NCI-H1092 treated with DMSO at 0.1 percent for 48 hours (cell line): ENCODE data around the gene PRRT1.
"Not testable (repeated sequence)": the region's sequence is repeated elsewhere in the genome, so short reads cannot be mapped to it uniquely, and the experiment has no call there.

ENCODE experiments used
- DNase-seq: peaks from one replicate; lab custom pipeline; 2025; lab: John Stamatoyannopoulos, UW

Gene PRRT1

DNA sequence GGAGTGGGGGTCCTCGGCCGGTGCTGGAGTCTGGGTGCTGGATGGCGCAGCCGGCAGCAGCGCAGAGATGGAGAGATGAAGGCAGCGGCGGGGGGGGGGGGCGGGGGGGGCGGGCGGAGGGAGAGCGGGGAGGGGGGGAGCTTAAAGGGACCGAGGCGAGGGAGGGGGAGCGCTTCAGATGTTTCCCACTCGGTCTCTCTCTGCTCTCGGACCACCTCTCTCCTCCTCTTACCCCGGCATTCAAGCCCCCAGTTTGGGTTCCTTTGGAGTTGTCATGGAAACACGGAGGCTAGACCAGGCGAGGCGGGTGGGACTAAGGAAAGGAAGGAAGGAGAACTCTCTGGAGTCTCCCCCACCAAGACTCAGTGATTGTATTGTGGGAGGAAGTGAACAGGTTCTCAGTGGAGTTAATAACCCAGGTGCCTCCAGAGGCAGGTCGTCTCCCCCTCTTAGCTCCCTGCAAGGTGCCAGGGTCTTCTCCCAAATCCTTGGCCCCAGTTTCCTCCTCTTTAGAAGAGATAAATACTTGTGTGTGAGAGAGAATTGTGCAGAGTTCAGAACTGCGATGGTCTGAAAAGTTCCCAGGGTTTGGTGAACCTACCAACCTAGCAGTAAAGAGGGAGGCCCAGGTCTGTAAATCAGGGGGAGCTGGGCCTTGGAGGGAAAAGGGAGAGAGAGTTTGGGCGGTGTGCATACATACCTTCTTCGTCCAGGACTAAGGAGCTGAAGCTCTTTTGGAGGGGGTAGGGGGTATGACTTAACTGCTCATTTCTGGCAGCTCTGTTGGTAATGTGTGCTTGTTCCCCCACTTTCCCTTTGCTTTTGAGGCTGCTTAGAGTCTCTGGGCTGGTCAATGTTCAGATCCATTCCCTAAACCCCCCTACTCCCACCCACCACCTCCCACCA, at the start of gene PRRT1:
Gene PRRT1, minus strand, starts transcription at position 77 of the 906 bp plus-strand sequence. CDS start 112 bp downstream, outside the sequence.
- no peak for DNase-seq

DNA sequence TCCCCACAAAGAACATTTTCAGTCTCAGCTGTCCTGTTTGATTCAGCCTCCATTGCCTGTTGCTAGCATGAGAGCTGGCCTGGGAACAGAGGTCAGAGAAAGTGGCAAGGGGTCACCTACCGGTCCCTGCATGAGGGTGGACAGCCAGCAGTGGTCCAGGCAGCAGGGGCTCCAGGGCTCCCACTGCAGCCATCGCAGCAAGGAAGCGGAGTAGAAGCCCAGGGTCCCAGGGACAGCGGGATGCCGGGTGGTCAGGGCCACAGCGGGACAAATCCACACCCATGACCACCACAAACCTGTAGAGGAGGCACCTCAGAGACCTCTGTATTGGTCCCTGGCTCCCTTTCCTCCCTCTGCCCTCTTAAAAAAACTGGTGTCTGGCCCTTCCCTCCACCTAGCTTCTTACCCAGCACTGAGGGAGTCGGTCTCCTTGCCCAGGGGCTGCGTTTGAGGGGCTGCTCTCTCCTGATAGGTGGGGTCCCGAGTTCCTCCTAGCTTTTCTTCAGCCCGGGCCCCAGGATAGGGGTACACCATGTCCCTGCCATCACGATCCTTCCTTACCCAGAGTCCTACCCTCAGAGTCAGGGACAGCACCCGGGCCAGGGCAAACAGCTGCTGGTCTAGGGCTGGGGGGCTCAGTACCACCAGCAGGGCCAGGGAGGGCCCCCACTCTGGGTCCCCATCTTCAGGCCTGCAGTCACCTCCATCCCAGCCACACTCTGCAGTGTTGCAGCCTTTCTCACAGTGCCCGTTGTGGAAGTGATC, 49.2 kb upstream of the PRRT1 start:
- DNase-seq = no peak

DNA sequence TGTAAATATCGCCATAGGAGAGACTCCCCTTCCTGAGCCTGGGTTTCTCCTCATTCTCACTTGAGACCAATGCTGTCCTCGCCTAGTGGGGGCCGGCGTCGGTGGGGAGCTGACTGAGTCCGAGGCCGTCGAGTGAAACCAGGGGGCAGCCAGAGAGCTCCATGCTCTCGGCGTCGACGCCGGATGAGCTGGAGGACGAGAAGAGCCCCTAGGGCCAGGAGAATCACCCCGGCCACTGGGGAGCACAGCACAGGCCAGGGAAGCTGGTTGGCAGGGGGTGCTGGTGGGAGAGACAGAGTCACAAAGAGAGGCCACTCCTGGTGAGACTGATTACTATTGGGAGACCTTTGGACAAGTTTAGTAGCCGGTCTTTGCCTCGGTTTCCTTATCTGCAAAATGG, 47.1 kb upstream of the PRRT1 start:
- no peak for DNase-seq

DNA sequence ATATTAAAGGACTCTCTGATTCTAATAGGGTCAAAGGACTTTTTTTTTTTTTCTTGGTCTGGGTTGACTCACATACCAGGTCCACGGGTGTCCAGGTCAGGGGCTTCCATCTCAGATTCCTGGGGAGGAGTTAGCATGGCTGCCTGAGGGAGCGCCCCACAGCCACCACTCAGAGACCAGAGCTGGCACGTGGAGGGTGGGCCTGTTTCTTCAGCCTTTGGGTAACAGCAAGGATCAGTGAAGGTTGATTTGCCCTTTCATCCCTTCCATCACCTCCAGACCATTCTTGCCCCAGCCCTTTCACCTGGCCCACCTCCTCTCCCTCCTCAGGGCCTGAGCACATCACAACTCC, 46.6 kb upstream of the PRRT1 start:
- no peak for DNase-seq

DNA sequence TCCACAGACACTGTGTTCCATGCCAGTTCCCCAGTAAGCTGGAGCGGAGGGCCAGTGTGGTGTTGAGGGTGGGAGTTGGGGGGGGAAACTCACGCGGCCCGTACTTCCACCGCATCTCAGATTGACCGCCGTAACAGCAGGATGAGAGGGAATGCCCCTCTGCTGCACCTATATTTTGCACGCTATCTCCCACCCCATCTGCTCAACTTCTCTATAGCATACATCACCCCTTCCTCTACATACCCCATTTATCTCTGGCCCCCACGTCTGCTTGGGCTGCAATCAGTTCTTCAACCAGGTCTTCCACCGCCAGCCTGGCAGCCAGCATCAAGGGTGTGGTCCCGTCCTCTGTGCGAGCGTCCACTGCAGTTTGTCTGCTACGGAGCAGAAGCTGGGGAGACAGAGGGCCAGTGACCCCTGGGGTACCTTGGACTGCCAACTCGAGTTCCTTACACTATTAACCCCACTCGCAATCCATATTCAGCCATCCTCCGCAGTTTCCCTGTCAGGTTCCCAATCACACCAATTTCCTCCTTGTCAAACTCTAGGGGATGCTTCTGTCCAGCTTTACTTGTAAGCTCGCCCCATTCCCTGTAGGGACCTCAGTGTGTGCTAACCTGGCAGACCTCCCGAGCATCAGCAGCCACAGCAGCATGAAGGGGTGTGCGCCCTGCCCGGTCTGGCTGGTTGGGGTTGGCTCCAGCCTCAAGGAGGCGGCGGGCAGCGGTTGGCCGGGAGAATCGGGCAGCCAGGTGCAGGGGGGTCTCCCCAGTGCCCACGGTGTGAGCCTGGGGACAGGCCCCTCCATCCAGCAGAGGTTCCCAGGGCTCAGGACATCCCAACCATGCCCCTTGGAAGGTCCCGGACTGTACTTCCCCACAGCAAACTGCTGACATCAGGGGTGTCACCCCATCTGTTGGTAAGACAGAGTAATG, 45.2 kb upstream of the PRRT1 start:
- DNase-seq = no peak

DNA sequence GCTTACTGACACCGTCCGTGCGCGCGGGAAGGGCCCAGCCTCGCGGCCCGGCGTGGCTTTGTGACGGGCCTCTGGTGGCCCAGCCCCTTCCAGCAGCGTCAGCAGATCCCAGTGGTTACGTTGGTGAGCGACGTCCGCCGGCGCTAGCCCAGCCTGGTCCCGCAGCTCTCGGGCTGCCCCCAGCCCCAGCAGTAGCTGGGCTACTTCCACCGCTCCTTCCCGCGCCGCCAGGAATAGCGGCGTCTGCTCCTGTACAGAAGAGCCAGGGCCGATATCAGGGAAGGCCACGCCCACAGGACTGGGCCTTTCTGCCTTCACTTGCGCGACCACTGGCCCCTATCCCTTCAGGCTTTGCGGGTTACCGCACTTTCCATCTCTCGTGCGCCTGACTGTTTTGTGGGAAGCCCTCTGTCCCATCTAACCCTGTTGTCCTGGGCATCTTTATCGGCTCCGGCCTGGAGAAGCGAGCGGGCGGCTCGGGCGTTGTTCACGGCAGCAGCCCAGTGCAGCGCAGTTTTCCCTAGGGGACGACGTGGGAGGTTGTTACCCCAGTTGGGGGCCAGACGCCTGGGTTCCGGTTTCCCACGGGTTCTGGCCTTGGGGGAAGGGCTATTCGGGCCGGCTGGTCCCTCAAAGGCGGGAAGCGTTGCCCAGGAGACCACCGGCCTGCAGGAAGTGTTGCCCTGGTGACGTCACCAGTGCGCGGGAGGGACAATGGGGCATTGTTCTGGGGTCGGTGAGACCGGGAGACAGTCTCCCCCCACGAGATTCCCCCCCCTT, 44.4 kb upstream of the PRRT1 start:
- peak; percentile 68 for DNase-seq

DNA sequence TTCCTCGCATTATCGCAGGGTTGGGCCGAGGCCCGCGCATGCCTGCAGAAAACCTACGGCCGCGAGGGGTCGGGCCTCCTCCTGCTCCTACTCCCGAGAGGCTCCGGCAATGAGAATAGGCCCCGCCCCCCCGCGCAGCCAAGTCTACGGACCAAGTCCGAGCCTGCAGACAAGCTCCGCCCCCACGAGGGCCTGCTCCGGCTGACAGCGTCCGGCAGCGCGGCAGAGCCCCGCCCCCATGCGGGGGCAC, 43.8 kb upstream of the PRRT1 start:
- peak; percentile 95 for DNase-seq

DNA sequence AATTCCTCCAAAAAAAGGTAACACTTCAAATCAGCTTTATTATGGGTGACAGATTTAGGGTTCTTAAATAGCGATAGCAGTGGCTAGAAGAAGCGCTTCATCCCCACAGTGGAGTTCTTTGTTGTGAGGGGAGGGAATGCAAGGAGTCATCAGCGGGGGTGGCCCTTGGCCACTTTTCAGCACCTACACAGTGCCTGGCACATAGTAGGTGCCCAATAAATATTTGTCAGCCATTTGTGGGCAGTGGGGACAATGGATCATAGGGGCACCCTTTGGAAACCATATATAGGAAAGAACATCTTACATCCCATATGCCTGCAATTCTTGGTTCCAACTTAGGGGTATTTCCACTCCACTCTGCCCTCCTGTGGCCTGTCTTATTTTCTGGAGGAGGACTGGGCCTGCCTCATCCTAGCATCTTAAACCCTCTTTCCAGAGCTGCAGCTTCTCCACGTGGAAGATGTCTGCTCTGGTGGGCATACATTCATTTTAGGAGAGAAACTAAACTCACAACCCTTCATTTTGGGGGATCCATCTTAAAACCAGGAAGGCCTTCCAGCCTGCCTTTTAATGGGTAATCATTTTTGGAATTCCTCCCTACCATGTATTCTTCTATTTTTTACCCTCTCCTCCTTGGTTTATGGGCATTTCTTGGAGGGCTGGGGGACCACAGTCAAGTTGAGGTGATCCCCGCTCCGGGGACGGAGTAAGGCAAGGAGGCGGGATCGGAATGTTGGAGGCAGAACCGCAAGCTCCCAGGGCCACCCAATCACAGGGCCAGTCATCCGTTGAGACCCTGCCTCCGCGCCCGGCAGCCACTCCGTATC, 43.3 kb upstream of the PRRT1 start:
- DNase-seq = peak; percentile 16

DNA sequence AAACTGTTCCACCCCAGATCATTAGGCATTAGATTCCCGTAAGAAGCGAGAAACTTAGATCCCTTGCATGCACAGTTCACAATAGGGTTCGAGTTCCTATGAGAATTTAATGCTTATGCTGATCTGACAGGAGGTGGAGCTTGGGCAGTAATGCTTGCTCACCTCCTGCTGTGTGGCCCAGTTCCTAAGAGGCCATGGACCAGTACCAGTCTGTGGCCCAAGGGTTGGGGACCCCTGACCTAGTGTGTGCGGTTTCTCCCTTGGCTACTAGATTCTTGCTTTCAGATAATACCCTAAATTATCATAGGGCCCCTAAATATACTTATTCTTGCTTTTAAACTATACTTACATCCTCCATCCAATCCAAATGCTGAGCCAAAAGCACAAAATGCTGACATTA, 42.6 kb upstream of the PRRT1 start:
- DNase-seq = no peak

DNA sequence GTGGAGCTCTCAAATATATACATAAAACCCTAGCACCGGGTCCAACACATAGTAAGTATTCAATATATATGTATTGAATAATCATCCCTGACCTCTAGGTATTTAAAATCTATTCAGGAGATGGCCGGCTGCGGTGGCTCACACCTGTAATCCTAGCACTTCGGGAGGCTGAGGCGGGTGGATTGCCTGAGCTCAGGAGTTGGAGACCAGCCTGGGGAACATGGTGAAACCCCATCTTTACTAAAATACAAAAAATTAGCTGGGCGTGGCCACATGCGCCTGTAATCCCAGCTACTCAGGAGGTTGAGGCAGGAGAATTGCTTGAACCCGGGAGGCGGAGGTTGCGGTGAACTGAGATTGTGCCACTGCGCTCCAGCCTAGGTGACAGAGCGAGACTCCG, 41.4 kb upstream of the PRRT1 start:
- DNase-seq = not testable (repeated sequence)

DNA sequence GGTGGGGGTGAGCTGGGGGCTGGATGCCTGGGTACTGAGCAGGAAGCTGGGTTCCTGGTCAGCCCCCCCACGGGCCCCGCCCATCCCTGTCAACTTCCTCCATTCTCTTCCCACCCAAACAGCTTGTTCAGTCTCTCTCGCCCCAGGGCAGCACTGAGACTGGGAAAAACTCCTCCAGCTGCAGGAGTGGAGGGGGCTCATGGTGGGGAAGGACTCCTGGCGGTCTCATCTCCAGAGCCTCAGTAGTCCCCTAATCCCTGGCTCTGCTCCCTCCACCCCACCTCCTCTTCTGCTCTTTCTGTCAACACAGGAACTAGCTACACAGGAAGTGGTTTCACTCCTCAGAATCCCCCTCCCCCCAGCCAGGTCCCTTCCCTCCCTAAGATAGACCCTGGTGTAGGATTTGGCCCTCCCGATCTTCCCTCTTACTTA, 40.9 kb upstream of the PRRT1 start, which contains the start of gene GPSM3:
Gene GPSM3, minus strand, starts transcription at position 36 of the 432 bp plus-strand sequence. CDS start 130 bp downstream, outside the sequence.
- DNase-seq = no peak

DNA sequence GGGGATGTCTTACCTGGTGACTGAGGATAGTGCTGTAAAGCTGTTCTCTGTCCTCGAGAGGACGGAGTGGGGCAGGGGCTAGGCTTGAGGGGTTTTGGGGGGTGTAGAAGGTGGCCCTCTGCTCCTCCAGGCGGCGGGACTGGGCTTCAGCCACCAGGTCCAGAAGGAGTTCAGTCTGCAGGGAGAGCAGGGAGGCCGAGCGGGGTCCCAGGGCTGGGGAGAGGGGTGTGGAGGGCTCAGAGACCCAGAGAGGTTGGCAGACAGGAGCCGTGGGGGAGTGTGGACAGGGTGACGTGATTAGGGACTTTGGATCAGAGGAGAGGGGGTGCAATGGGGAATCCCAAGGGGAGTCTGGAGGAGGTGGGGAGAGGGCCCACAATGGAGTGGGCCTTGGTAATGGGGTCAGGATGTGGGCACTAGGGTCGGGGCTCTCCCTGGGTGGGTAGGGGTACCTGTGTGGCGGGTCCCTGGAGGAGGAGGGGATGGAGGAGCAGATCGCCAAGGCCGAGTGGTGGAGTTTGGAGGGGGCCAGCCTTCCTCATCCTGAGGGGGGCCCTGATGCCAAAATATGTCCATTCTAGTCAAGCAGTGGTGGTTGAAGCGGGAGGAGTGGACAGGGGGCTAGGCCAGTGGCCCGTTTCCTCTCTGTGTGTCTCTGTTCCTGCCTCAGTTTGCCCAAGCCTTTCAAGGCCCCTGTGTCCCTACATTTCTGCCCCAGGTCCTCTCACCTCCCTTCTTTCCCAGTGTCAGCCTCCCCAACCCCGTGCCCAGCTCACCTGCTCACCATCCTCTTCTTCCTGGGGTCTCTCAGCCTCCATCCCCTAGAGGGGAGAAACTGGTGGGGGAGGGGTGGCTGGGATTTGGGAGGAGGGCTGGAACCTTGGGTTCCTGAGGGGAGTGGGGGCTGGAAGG, 40.2 kb upstream of the PRRT1 start:
- no peak for DNase-seq

DNA sequence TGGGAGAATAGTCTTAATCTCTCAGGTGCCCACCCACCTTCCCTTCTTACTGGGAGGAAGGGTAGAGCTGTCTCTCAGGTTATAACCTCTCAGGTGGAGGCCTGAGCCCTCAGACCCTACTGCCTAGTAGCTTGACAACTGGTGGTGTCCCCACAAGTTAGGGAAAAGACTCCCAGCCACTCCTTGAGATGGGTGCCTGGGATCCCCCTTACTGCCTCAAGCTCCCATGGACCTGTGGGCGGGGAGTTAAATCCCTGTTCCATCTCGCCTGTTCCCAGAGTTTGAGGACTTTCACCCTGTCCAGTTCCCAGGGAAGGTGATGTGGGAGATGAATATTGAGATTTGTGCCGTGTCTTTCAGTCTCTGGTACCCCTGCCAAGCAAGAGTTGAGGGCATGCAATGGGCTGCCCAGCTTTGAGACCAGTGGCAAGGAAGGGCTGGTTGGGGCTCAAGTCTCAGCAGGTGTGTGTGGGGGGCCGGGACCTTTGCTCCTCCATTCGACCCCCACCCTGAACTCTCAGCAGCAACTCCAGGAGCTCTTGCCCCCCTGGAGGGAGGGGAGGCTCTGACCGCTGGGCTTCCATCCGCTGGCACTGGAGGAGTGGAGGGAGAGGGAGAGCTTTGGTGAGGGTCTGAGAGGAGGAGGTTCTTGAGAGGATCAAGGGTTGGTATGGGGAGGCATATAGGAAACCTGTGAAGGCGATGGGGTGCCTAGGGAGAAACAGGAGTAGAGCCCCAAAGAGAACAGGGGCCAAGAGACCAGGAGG, 39.4 kb upstream of the PRRT1 start:
- DNase-seq = no peak

DNA sequence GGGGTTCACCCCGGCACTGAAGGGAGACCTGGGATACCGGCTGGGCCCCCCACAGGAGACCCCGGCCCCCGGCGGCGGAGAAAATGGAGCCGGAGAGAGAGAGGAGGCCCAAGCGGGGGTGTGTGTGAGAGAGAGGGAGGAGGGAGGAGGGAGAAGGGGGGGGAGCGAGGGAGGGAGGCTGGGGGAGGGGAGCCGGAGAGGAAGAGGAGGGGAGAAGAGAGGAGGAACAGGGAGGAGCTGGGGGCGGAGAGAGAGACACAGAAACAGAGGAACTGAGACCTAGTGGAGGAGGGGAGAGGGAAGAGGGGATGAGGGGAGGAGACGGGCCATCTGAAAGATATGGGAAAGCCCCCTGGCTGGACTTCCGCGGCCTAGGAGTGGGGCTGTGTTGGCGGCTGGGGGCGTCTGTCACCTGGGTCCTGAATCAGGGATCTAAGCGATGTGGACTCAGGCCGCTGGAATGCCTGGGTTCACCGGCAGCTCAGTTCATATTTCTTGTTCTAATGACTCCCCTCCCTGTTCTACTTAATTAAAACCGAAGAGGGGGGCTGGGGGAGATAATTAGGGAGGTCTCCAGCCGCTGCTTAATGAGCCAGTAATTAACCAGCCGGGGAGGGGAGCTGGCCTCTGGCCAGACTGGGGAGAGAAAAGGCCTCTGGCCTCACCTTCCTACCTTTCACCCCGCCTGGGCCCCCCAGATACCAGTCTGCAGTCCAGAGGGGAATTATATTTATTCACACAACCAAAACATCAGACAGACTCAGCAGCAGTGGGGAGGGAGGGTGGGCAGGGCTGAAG, 38.5 kb upstream of the PRRT1 start, which contains the start of gene PBX2:
Gene PBX2, minus strand, starts transcription at position 149 of the 798 bp plus-strand sequence. CDS start 287 bp downstream, outside the sequence.
- peak; percentile 78 for DNase-seq

DNA sequence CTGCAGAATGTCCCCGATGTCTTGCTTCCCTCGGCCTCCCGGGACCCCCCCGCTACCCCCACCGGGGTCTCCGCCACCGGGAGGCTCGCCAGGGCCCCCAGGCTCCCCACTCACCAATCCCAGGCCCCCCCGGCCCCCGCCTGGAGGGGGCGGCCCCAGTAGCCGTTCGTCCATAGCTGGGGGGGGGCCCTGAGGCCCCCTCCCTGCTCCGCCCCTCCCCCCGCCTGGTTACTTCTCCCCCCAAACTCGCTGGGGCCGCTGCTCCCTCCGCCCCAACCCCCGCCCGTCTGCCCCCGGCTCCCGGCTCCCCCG, 38.0 kb upstream of the PRRT1 start:
- DNase-seq = no peak

DNA sequence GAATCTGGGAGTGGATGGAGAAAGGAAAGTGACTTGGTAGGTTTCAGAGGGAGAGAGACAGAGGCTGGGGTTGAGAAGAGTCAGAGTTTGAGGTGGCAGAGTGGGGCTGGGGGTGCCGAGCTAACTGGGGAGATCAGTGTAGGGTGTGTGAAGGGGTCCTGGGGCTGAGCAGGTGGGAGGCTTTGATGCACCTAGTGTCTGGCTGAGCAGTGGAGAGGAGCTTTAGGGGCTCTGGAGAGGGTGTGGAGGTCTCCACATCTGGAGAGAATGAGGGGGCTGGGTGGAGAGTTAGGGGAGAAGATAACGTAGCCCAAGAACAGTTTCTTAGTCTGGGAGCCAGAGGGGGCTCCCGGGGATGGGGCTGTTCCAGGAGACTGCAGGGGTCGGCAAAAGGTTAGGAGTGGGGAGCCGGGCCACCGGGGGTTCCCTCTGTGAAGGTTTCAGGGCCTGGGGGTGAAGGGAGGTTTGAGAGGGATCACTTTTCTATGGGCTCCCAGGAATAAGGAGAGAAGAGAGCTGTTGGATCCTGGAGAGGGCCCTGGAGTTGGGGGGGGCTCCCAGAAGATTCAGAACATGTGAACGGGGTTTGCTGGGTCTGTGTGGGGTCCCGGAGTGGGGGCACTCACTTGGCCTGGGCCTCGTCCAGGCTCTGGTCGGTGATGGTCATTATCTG, 37.5 kb upstream of the PRRT1 start:
- no peak for DNase-seq

DNA sequence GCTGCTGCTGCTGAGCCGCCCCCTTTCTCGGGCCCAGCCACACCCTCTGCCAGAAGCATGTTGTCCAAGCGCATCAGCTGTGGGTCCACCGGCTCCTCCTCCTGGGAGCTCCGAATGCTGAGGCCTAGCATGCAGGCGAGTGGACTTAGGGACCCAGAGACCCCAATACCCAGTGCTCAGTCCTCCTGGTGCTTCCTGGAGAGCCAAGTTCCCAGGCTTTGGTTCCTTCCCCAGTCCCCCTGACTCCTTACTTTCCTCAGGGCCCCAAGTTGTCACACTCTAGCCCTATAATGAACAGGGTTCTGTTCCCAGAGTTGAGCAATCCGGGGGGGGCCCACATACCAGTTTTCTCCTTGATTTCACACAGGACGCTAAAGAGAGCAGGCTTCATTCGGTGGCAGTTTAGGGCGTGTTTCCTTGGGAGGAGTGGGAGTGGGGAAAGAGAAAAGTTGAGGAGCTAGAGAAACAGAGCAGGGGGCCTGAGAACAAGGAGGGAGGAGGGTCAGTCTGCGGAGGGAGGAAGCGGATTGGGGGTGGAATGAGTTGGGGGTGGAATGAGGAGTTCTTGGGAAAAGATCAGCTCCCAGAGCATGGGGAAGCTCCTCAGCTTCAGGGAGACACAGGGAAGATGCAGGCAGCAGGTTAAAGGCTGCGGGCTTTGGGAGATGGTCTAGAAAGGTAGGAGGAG, 36.8 kb upstream of the PRRT1 start:
- no peak for DNase-seq
